Caco-2 (cell line): ENCODE results near the gene BAHD1. TPM values are rescaled to one million over a fixed set of nuclear protein-coding genes. Genes with fewer than 3 reads are reported as not detected.

Experiments used
- BruUV-seq: library from RNA; stranded (reverse); fragments of 400-500 nt; replicated peaks from 2 replicates; lab custom pipeline; 2021; lab: Mats Ljungman, UMichigan
- CTCF ChIA-PET: fragments of 300-600 bp; sonication (Branson Sonifier 250); formaldehyde crosslinking; loops from one replicate; lab custom pipeline; 2022; ENCODE audit warnings: antibody characterized with exemption; lab: Charles Lee
- POLR2A ChIA-PET: fragments of 300-600 bp; sonication (Branson Sonifier 250); formaldehyde crosslinking; loops from one replicate; lab custom pipeline; 2022; ENCODE audit warnings: antibody characterized with exemption; lab: Charles Lee
- DNase-seq, 2 experiments: peaks; one replicate each; pipeline versions ENCODE4 v3.0.0 to v3.0.0-alpha.2; 2020 to 2022
- H3K27me3 ChIP-seq: replicated peaks from 2 replicates; pipeline ENCODE4 v1.6.0; 2011; ENCODE audit warnings: low read length; ENCODE audit not compliant: control insufficient read depth, insufficient read depth
- H3K36me3 ChIP-seq: 2 replicates; pipeline ENCODE4 v1.5.1; 2011; ENCODE audit warnings: low read length; ENCODE audit not compliant: control insufficient read depth, insufficient read depth
- H3K4me1 ChIP-seq: fragments of 250-450 bp; sonication (Bioruptor Pico); 2 replicates; pipeline ENCODE4 v1.5.1; 2020; ENCODE audit warnings: mild to moderate bottlenecking
- H3K4me3 ChIP-seq: 2 replicates; pipeline ENCODE4 v1.5.1; 2011; ENCODE audit warnings: low read depth, mild to moderate bottlenecking, control low read depth, low read length
- H3K9me3 ChIP-seq: fragments of 250-450 bp; sonication (Bioruptor Pico); 2 replicates; pipeline ENCODE4 v1.5.1; 2020; ENCODE audit warnings: mild to moderate bottlenecking, moderate library complexity
- H3K27ac Mint-ChIP-seq: one replicate; pipeline ENCODE4 v1.8.0; 2022; ENCODE audit warnings: mixed read lengths; ENCODE audit not compliant: unreplicated experiment
- H3K27me3 Mint-ChIP-seq: one replicate; pipeline ENCODE4 v1.8.0; 2022; ENCODE audit warnings: mixed read lengths; ENCODE audit not compliant: insufficient read depth, unreplicated experiment
- H3K36me3 Mint-ChIP-seq: one replicate; pipeline ENCODE4 v1.8.0; 2022; ENCODE audit warnings: mild to moderate bottlenecking, mixed read lengths; ENCODE audit not compliant: insufficient read depth, unreplicated experiment
- H3K4me1 Mint-ChIP-seq: one replicate; pipeline ENCODE4 v1.8.0; 2022; ENCODE audit warnings: low read depth, mixed read lengths; ENCODE audit not compliant: unreplicated experiment
- H3K4me3 Mint-ChIP-seq: one replicate; pipeline ENCODE4 v1.8.0; 2022; ENCODE audit warnings: mild to moderate bottlenecking, moderate library complexity, mixed read lengths; ENCODE audit not compliant: unreplicated experiment
- H3K9me3 Mint-ChIP-seq: one replicate; pipeline ENCODE4 v1.8.0; 2022; ENCODE audit warnings: mixed read lengths; ENCODE audit not compliant: unreplicated experiment
- intact Hi-C: fragments of 100-400 bp; cut with micrococcal nuclease; formaldehyde crosslinking; loops from one replicate; pipeline ENCODE4 v1.10.0; 2022; ENCODE audit not compliant: unreplicated experiment
- total RNA-seq: library from RNA; stranded (reverse); gene quantifications from 2 replicates; pipeline ENCODE4 v1.2.3, GENCODE V29; 2022
- TF ChIP-seq, protein P1 (sequence below), 2 experiments: fragments of 200-600 bp in 1 of 2; IDR thresholded peaks; 1 replicate in 1 of 2; 2 replicates in 1 of 2; pipeline versions ENCODE4 v1.5.1 to v1.8.0; 2011 to 2022; ENCODE audit warnings: antibody characterized with exemption in 1 of 2, control low read depth in 1 of 2, inconsistent platforms in 1 of 2, low read depth in 1 of 2, low read length in 1 of 2, mild to moderate bottlenecking in 1 of 2, moderate library complexity in 1 of 2; ENCODE audit not compliant: insufficient read depth in 1 of 2, severe bottlenecking in 1 of 2, unreplicated experiment in 1 of 2

Gene BAHD1
- total RNA-seq, 1 experiment from 2014 or later, result 28.1 TPM

DNA sequence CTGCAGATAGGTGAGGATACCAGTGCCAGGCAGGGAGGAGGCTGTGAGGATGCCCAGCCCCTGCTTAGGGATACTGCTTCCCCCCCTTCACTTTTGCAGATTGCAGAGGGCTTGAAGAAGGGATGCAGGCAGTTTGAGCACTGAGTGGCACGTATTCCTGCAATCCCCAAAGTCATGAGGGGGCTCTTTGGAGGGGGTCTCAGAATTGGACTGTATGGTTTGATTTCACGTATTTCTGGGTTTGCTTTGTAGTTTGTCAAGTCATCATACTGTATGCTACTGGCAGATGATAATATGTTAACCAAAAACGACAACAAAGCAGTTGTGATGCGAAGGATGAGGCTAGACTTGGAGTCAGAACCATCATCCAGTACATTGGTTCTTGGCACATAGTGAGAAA lies 58.1 kb downstream of the BAHD1 start:
- CTCF ChIA-PET, result no interaction called here

DNA sequence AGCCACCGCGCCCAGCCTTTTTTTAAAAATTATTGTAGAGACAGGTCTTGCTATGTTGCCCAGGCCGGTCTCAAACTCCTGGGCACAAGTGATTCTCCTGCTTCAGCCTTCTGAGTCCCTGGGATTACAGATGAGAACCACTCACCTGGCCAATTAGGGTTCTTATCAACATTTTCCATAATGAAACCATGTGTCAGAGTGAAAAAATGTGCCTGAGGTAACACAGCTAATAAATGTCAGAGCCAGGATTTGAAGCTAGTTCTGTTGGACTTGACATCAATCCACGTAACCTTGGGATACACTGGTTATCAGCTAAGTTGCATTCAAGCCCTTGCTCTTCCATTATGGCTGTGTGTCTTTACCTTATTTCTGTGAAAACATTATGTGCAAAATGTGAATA lies 59.2 kb downstream of the BAHD1 start:
- Mint-ChIP-seq H3K36me3 (no peaks in the 10 kb centered on the region), H3K4me1 (no peaks in the 10 kb centered on the region), H3K4me3 (no peak overlapping the region), H3K27me3 (peaks cover 8% of the 10 kb centered on the region), H3K9me3 (no peaks in the 10 kb centered on the region), H3K27ac (no peak overlapping the region)
- Histone ChIP-seq H3K9me3 (no peaks in the 10 kb centered on the region), H3K4me3 (no peak overlapping the region), H3K36me3 (no peaks in the 10 kb centered on the region), H3K4me1 (no peaks in the 10 kb centered on the region), H3K27me3 (no peaks in the 10 kb centered on the region; the same call in 1 of the 2 replicates)
- POLR2A ChIA-PET, result no interaction called here
- CTCF ChIA-PET, result no interaction called here
- TF ChIP-seq, protein P1, sequence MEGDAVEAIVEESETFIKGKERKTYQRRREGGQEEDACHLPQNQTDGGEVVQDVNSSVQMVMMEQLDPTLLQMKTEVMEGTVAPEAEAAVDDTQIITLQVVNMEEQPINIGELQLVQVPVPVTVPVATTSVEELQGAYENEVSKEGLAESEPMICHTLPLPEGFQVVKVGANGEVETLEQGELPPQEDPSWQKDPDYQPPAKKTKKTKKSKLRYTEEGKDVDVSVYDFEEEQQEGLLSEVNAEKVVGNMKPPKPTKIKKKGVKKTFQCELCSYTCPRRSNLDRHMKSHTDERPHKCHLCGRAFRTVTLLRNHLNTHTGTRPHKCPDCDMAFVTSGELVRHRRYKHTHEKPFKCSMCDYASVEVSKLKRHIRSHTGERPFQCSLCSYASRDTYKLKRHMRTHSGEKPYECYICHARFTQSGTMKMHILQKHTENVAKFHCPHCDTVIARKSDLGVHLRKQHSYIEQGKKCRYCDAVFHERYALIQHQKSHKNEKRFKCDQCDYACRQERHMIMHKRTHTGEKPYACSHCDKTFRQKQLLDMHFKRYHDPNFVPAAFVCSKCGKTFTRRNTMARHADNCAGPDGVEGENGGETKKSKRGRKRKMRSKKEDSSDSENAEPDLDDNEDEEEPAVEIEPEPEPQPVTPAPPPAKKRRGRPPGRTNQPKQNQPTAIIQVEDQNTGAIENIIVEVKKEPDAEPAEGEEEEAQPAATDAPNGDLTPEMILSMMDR (IDR thresholded peaks at IDR 0.05; ENCODE audit: insufficient read depth in 1 of 2, low read depth in 1 of 2, low read length in 1 of 2, severe bottlenecking in 1 of 2, unreplicated experiment in 1 of 2), result no peak
- DNase-seq, result no peak
- intact Hi-C loops, result loop anchor here (10.0 kb wide), 1 partner anchor 155 kb away; the partner anchor contains the start of gene CCDC9B
- no TSS peak for BruUV-seq

More for the DNA sequence above, 58.1 kb downstream of the BAHD1 start:
- H3K4me3 Mint-ChIP-seq, result no peak overlapping the region
- BruUV-seq, result no TSS peak
- Histone ChIP-seq H3K27me3 (no peaks in the 10 kb centered on the region; the same call in 1 of the 2 replicates), H3K4me1 (no peaks in the 10 kb centered on the region), H3K36me3 (no peaks in the 10 kb centered on the region), H3K4me3 (no peak overlapping the region), H3K9me3 (no peaks in the 10 kb centered on the region)
- no peak for DNase-seq
- no peak overlapping the region for H3K27ac Mint-ChIP-seq
- TF ChIP-seq, protein P1 (IDR thresholded peaks at IDR 0.05; ENCODE audit: insufficient read depth in 1 of 2, low read depth in 1 of 2, low read length in 1 of 2, severe bottlenecking in 1 of 2, unreplicated experiment in 1 of 2), result no peak
- intact Hi-C loops, result no loop called here
- no peaks in the 10 kb centered on the region for H3K36me3 Mint-ChIP-seq
- POLR2A ChIA-PET, result no interaction called here
- peaks cover 11% of the 10 kb centered on the region for H3K27me3 Mint-ChIP-seq
- H3K9me3 Mint-ChIP-seq, result no peaks in the 10 kb centered on the region
- H3K4me1 Mint-ChIP-seq, result no peaks in the 10 kb centered on the region

DNA sequence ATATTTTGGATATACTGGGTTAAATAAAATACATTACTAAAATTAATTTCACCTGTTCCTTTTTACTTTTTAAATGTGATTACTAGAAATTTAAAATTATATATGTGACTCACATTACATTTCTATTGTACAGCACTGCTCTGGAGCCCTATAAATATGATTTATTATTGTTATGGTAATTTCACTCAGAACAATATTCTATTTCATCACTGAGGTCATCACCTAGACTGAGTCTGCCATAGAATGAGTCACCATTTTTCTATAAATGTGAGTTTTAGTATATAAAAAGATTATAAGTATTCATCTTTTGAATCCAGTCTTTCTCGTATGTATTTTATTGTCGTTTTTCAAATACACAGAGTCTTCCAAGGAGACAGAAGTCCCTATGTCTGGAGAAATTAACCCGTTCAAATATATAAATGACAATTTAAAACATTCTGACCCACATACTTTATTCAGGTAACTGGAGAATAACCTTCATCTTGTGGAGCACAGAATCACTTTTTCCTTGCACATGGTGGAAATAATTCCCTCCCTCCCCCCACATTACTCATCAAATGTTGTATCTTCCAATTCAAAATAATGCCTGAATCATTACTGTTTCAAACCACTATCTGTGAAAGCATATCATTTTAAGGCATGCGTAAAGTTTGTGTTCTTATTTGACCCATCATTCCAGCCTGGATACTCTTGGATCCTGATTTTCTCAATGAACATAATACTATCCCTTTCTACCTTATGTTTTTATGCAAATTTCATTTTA lies 60.0 kb downstream of the BAHD1 start:
- H3K4me3 Mint-ChIP-seq, result no peak overlapping the region
- TF ChIP-seq, protein P1 (IDR thresholded peaks at IDR 0.05; ENCODE audit: insufficient read depth in 1 of 2, low read depth in 1 of 2, low read length in 1 of 2, severe bottlenecking in 1 of 2, unreplicated experiment in 1 of 2), result no peak
- Histone ChIP-seq H3K9me3 (no peaks in the 10 kb centered on the region), H3K27me3 (no peaks in the 10 kb centered on the region; the same call in 1 of the 2 replicates), H3K4me3 (no peak overlapping the region), H3K36me3 (no peaks in the 10 kb centered on the region), H3K4me1 (no peaks in the 10 kb centered on the region)
- no peak overlapping the region for H3K27ac Mint-ChIP-seq
- no peak for DNase-seq
- ChIA-PET POLR2A (no interaction called here), CTCF (no interaction called here)
- H3K4me1 Mint-ChIP-seq, result no peaks in the 10 kb centered on the region
- no peaks in the 10 kb centered on the region for H3K9me3 Mint-ChIP-seq
- H3K36me3 Mint-ChIP-seq, result no peaks in the 10 kb centered on the region
- H3K27me3 Mint-ChIP-seq, result peaks cover 4% of the 10 kb centered on the region
- intact Hi-C loops, result loop anchor here (10.0 kb wide), 1 partner anchor 156 kb away; the partner anchor contains the start of gene CCDC9B
- no TSS peak for BruUV-seq
